GM12878 (cell line): Measurements from ENCODE around the gene HMBS. TPM values are rescaled to one million over a fixed set of nuclear protein-coding genes. Genes with fewer than 3 reads are reported as not detected.
A peak's percentile ranks its signal among the peaks of the same experiment; 100 is the strongest.

Experiments
- ATAC-seq: fragments of 200-7000 bp; cut with Tn5 transposase; 3 replicates; pipeline ENCODE4 v1.9.1; 2020; ENCODE audit warnings: mild to moderate bottlenecking, moderate library complexity
- BruUV-seq: library from RNA; stranded (reverse); fragments of 400-500 nt; replicated peaks from 2 replicates; lab custom pipeline; 2021; lab: Mats Ljungman, UMichigan
- CTCF ChIA-PET: fragments of 300-600 bp; sonication (Branson Sonifier 250); formaldehyde crosslinking; extraction: SDS; loops from one replicate; lab custom pipeline; 2021; ENCODE audit warnings: inconsistent platforms; lab: Yijun Ruan, JAX
- POLR2A ChIA-PET: fragments of 350-600 bp; formaldehyde crosslinking; extraction: SDS; loops from one replicate; lab custom pipeline; 2021; ENCODE audit warnings: inconsistent platforms; lab: Charles Lee
- RAD21 ChIA-PET: fragments of 300-600 bp; sonication (Branson Sonifier 250); formaldehyde crosslinking; loops from one replicate; lab custom pipeline; 2023; ENCODE audit warnings: antibody characterized with exemption; ENCODE audit not compliant: unreplicated experiment; lab: Charles Lee
- SMC1A ChIA-PET: fragments of 300-600 bp; sonication (Branson Sonifier 250); formaldehyde crosslinking; loops from one replicate; lab custom pipeline; 2023; ENCODE audit not compliant: unreplicated experiment, uncharacterized antibody; lab: Charles Lee
- DNase-seq: peaks from one replicate; pipeline ENCODE4 v3.0.0-alpha.2; 2011; ENCODE audit warnings: low read depth, low spot score
- FAIRE-seq: peaks from 3 replicates; lab custom pipeline; 2011; peaks lifted over from hg19 to GRCh38; lab: Jason Lieb, UNC
- H2AFZ ChIP-seq: 2 replicates; pipeline ENCODE4 v1.6.0; 2011; ENCODE audit warnings: low read depth, low read length, control low read depth; ENCODE audit not compliant: control insufficient read depth
- H3K27ac ChIP-seq: 2 replicates; pipeline ENCODE4 v1.5.1; 2011; ENCODE audit warnings: control low read depth; ENCODE audit not compliant: control insufficient read depth, insufficient read depth
- H3K27me3 ChIP-seq, 2 experiments: replicated peaks in 1 of 2; 2 replicates each; pipeline versions ENCODE4 v1.6.0 to v1.6.1; 2011; ENCODE audit warnings: low read length in 1 of 2; ENCODE audit not compliant: control insufficient read depth in 2 of 2, insufficient read depth in 2 of 2
- H3K36me3 ChIP-seq, 2 experiments: 2 replicates each; pipeline ENCODE4 v1.5.1; 2011; ENCODE audit warnings: low read length in 1 of 2; ENCODE audit not compliant: control insufficient read depth in 2 of 2, insufficient read depth in 2 of 2
- H3K4me1 ChIP-seq: 2 replicates; pipeline ENCODE4 v1.6.1; 2011; ENCODE audit warnings: mild to moderate bottlenecking, low read length, moderate library complexity, mixed read lengths; ENCODE audit not compliant: control insufficient read depth, insufficient read depth
- H3K4me2 ChIP-seq: 2 replicates; pipeline ENCODE4 v1.6.0; 2011; ENCODE audit warnings: control low read depth; ENCODE audit not compliant: control insufficient read depth, insufficient read depth
- H3K4me3 ChIP-seq: fragments of 200-600 bp; sonication (generic); 2 replicates; pipeline ENCODE4 v1.5.1; 2016
- H3K79me2 ChIP-seq: 2 replicates; pipeline ENCODE4 v1.6.0; 2011; ENCODE audit warnings: low read length; ENCODE audit not compliant: control insufficient read depth, insufficient read depth
- H3K9ac ChIP-seq: 2 replicates; pipeline ENCODE4 v1.8.0; 2011; ENCODE audit warnings: low read length, control low read depth, mixed read lengths; ENCODE audit not compliant: control insufficient read depth, insufficient read depth
- H3K9me3 ChIP-seq: replicated peaks from 3 replicates; pipeline ENCODE4 v1.5.1; 2011; ENCODE audit warnings: mild to moderate bottlenecking, low read length; ENCODE audit not compliant: control insufficient read depth, insufficient read depth
- H4K20me1 ChIP-seq: 2 replicates; pipeline ENCODE4 v1.6.0; 2011; ENCODE audit not compliant: control insufficient read depth, insufficient read depth
- CBX5 ChIP-seq: sonication (generic); IDR thresholded peaks from 2 replicates; pipeline ENCODE4 v1.6.1; 2016; ENCODE audit warnings: low read depth, moderate library complexity, mild to moderate bottlenecking, inconsistent platforms
- CHD1 ChIP-seq: IDR thresholded peaks from 2 replicates; pipeline ENCODE4 v1.6.1; 2012; ENCODE audit warnings: low read depth, low read length, improper control_type of control experiment
- E2F8 ChIP-seq: fragments of 450-650 bp; IDR thresholded peaks from 2 replicates; pipeline ENCODE4 v1.6.1; 2018; ENCODE audit warnings: mild to moderate bottlenecking, low read depth, moderate library complexity; ENCODE audit not compliant: partially characterized antibody
- EP300 ChIP-seq, 2 experiments: fragments of 150-350 bp in 1 of 2; IDR thresholded peaks; 2 replicates each; pipeline ENCODE4 v1.6.1; 2011 to 2012; ENCODE audit warnings: low read depth in 2 of 2, low read length in 2 of 2, borderline replicate concordance in 1 of 2, improper control_type of control experiment in 1 of 2, inconsistent platforms in 1 of 2; ENCODE audit not compliant: control insufficient read depth in 1 of 2
- HCFC1 ChIP-seq: fragments of 150-350 bp; IDR thresholded peaks from 2 replicates; pipeline ENCODE4 v1.6.1; 2014; ENCODE audit warnings: low read length
- HDAC6 ChIP-seq: fragments of 200-600 bp; sonication (generic); IDR thresholded peaks from one replicate; pipeline ENCODE4 v1.8.0; 2017; ENCODE audit warnings: antibody characterized with exemption; ENCODE audit not compliant: unreplicated experiment
- IRF5 ChIP-seq: fragments of 450-650 bp; IDR thresholded peaks from 2 replicates; pipeline ENCODE4 v1.6.1; 2017; ENCODE audit warnings: borderline replicate concordance
- JUNB ChIP-seq: IDR thresholded peaks from 2 replicates; pipeline ENCODE4 v1.6.1; 2016; ENCODE audit warnings: antibody characterized with exemption, mild to moderate bottlenecking
- LARP7 ChIP-seq: fragments of 450-650 bp; IDR thresholded peaks from 2 replicates; pipeline ENCODE4 v1.6.1; 2017; ENCODE audit warnings: mild to moderate bottlenecking
- MTA2 ChIP-seq: fragments of 450-650 bp; IDR thresholded peaks from 2 replicates; pipeline ENCODE4 v1.6.1; 2016; ENCODE audit warnings: low read depth, mild to moderate bottlenecking, moderate library complexity
- NFIC ChIP-seq: IDR thresholded peaks from 2 replicates; pipeline ENCODE4 v1.6.1; 2012; ENCODE audit warnings: low read depth, mild to moderate bottlenecking, inconsistent platforms, low read length, moderate library complexity
- NRF1 ChIP-seq: conservative IDR thresholded peaks from 2 replicates; pipeline ENCODE4 v1.6.1; 2011; ENCODE audit warnings: mild to moderate bottlenecking, low read depth, low read length, improper control_type of control experiment
- PML ChIP-seq: IDR thresholded peaks from 2 replicates; pipeline ENCODE4 v1.6.1; 2012; ENCODE audit warnings: low read length, inconsistent platforms
- POLR2A ChIP-seq: IDR thresholded peaks from 2 replicates; pipeline ENCODE4 v1.6.1; 2011; ENCODE audit warnings: low read depth, mild to moderate bottlenecking, low read length
- RELA ChIP-seq: fragments of 450-650 bp; IDR thresholded peaks from 2 replicates; pipeline ENCODE4 v1.8.0; 2014; ENCODE audit warnings: borderline replicate concordance; ENCODE audit not compliant: partially characterized antibody
- SMAD5 ChIP-seq: IDR thresholded peaks from 2 replicates; pipeline ENCODE4 v1.6.1; 2016; ENCODE audit warnings: antibody characterized with exemption, low read depth
- SREBF1 ChIP-seq: IDR thresholded peaks from 2 replicates; pipeline ENCODE4 v1.6.1; 2012; ENCODE audit warnings: mild to moderate bottlenecking, low read length
- STAT1 ChIP-seq: fragments of 450-650 bp; conservative IDR thresholded peaks from 2 replicates; pipeline ENCODE4 v1.6.1; 2014; ENCODE audit warnings: antibody characterized with exemption, mild to moderate bottlenecking
- SUPT20H ChIP-seq: IDR thresholded peaks from 2 replicates; pipeline ENCODE4 v1.6.1; 2011; ENCODE audit warnings: low read depth, mild to moderate bottlenecking, low read length, moderate library complexity, borderline replicate concordance; ENCODE audit not compliant: control insufficient read depth
- ZBED1 ChIP-seq: IDR thresholded peaks from 2 replicates; pipeline ENCODE4 v1.6.1; 2016; ENCODE audit warnings: borderline replicate concordance
- WGBS: methylation state at CpG from one replicate; pipeline ENCODE4 v1.1.6; 2016; ENCODE audit warnings: low lambda C conversion rate; ENCODE audit not compliant: insufficient replicate concordance, insufficient coverage; ENCODE audit errors: missing lambda C conversion rate; 5-methylcytosine and 5-hydroxymethylcytosine counted together
- in situ Hi-C: fragments of 300-500 bp; cut with MboI; formaldehyde crosslinking; loops from 9 replicates; pipeline ENCODE4 v1.14.3; 2018; ENCODE audit warnings: mixed read lengths
- intact Hi-C: fragments of 100-400 bp; cut with micrococcal nuclease; formaldehyde crosslinking; loops from one replicate; pipeline ENCODE4 v1.14.2; 2022; ENCODE audit not compliant: unreplicated experiment
- polyA plus RNA-seq, 11 experiments: library from polyadenylated mRNA; depleted of rRNA in 4 of 11; unstranded in 6 of 11; stranded (reverse) in 5 of 11; fragments of >200 nt; fragmentation: Nextera tagmentation in 4 of 11; fragmentation: Illumina TruSeq in 1 of 11; extraction: Ambion mirVana in 4 of 11; extraction: Trizol in 1 of 11; gene quantifications; 1 replicate in 1 of 11; 2 replicates in 10 of 11; pipeline versions ENCODE4 v1.2.1 to v1.2.3, GENCODE V29; 2011 to 2016; ENCODE audit warnings: inconsistent platforms in 2 of 11, missing spikeins in 2 of 11, low read depth in 1 of 11
- total RNA-seq, 4 experiments: library from RNA; depleted of rRNA in 3 of 4; stranded (reverse); fragments of >200 nt in 3 of 4; fragmentation: Illumina TruSeq in 1 of 4; extraction: Trizol in 1 of 4; gene quantifications; 2 replicates each; pipeline versions ENCODE4 v1.2.1 to v1.2.3, GENCODE V29; 2013 to 2021

The HMBS gene
- total and polyA plus RNA-seq, 10 of the 15 experiments (the other 5 are each of a cell fraction or from before 2014, with no cell fraction given): 17.7 to 96.7 (median 49.7) TPM

GRCh38 chr11:119067371-119068222, 17.1 kb upstream of the HMBS start, which contains the start of gene VPS11:
VPS11 (plus strand) TSS chr11:119067818; CDS start chr11:119067824, 6 bp downstream.
- peak; percentile 98 for ATAC-seq
- POLR2A ChIA-PET: interaction anchor here (0.6 to 3.5 kb wide), 25 partner anchors 10 to 278 kb away, joined by 3 to 48 read pairs (median 4); partner anchors contain the start of genes C2CD2L, CBL, DPAGT1 and HINFP
- RAD21 ChIA-PET: interaction anchor here (0.6 to 1.9 kb wide), 19 partner anchors 11 to 271 kb away, joined by 3 to 20 read pairs (median 5); partner anchors contain the start of genes C2CD2L, CBL, DPAGT1 and HINFP
- DNase-seq: peak; percentile 78
- no peaks in the 10 kb centered on the region for H3K27me3 ChIP-seq
- peak within 1 kb of the TSS; percentile 86 for H3K9ac ChIP-seq
- intact Hi-C loops (loop anchor here (1.0 to 5.0 kb wide), 4 partner anchors 17 to 270 kb away; partner anchors contain the start of gene HMBS), in situ Hi-C loops (no loop called here)
- FAIRE-seq: peak; percentile 97
- TSS peak; percentile 85 for BruUV-seq
- SMC1A ChIA-PET: interaction anchor here (0.8 to 1.8 kb wide), 14 partner anchors 11 to 255 kb away, joined by 3 to 9 read pairs (median 4); partner anchors contain the start of genes HINFP, HMBS, HYOU1 and RPS25
- H2AFZ ChIP-seq: peak within 1 kb of the TSS; percentile 93
- peaks cover 10% of the 10 kb centered on the region for H3K79me2 ChIP-seq
- H3K4me1 ChIP-seq: no peaks in the 10 kb centered on the region
- CTCF ChIA-PET: interaction anchor here (0.6 to 2.7 kb wide), 19 partner anchors 10 to 271 kb away, joined by 3 to 13 read pairs (median 5); partner anchors contain the start of genes DPAGT1, HMBS, HYOU1 and RPS25
- H3K9me3 ChIP-seq: no peaks in the 10 kb centered on the region
- H3K4me2 ChIP-seq: peak within 1 kb of the TSS; percentile 64
- peak within 1 kb of the TSS; percentile 59 for H3K27ac ChIP-seq
- peaks cover 0 to 5% of the 10 kb centered on the region in 2 experiments; a peak in 2 of 4 replicates for H3K36me3 ChIP-seq
- 1% methylated on average over 47 of the region's 49 CpGs for WGBS
- peak within 1 kb of the TSS; percentile 80 for H3K4me3 ChIP-seq
- H4K20me1 ChIP-seq: no peaks in the 10 kb centered on the region
- no peak for TF ChIP-seq SUPT20H
- no peak for TF ChIP-seq ZBED1
- TF ChIP-seq E2F8: no peak
- no peak; the same call in 1 of the 2 replicates for TF ChIP-seq MTA2
- no peak for TF ChIP-seq HDAC6
- TF ChIP-seq RELA: no peak
- 0 out of 2 replicates have a peak, but pooled peaks have one; percentile 10 for TF ChIP-seq NRF1
- TF ChIP-seq JUNB: no peak
- TF ChIP-seq SREBF1: no peak
- TF ChIP-seq LARP7: 0 out of 2 replicates have a peak, but pooled peaks have one; percentile 47
- TF ChIP-seq PML: peak; percentile 56
- TF ChIP-seq POLR2A: peak; percentile 85
- TF ChIP-seq NFIC: peak; percentile 71; the same call in 1 of the 2 replicates
- 0 out of 2 replicates have a peak, but pooled peaks have one; percentile 53 for TF ChIP-seq CBX5
- no peak for TF ChIP-seq CHD1
- TF ChIP-seq HCFC1: peak; percentile 66
- 0 out of 4 replicates have a peak, but pooled peaks have one; percentile 17 to 29 for TF ChIP-seq EP300 (IDR thresholded peaks at IDR 0.05; ENCODE audit: borderline replicate concordance in 1 of 2, control insufficient read depth in 1 of 2, low read depth in 2 of 2, low read length in 2 of 2)
- 0 out of 2 replicates have a peak, but pooled peaks have one; percentile 20 for TF ChIP-seq SMAD5
- no peak for TF ChIP-seq IRF5
- peak; percentile 64; the same call in 1 of the 2 replicates for TF ChIP-seq STAT1
